Heart left ventricle (tissue), 13 donors: ENCODE results near the gene THBD.

Source experiments
- POLR2A ChIP-seq, 2 donors: fragments of 450-650 bp; IDR thresholded peaks; one replicate each; pipeline ENCODE4 v1.6.1; 2017; ENCODE audit warnings: antibody characterized with exemption in 2 of 2, mild to moderate bottlenecking in 2 of 2, moderate library complexity in 2 of 2
- TF ChIP-seq, protein P1 (sequence below), 12 donors: fragments of 200-600 bp; sonication (generic) in 4 of 12; IDR thresholded peaks; one replicate each; pipeline versions ENCODE4 v1.5.0 to v1.8.0; 2018 to 2022; ENCODE audit warnings: antibody characterized with exemption in 12 of 12, mild to moderate bottlenecking in 5 of 12
- donor health status: ischemic (EF 13 %, LVEDD 7.1; RV severe dilation, severe dysfunction).
- donor health status: DM: no; HTN: yes; CAD: no.
- donor health status: DM: no; HTN: no; CAD: no.
- donor health status: ischemic (EF 25% LVEDD 6.9; RV normal size, moderate dysfunction).
- donor health status: ischemic (EF 25% LVEDD 5.7; RV mildly dilated, moderate dysfunction).
- donor health status: ischemic (EF 35%, LVEDD 5.7; RV mildly dilated, moderate dysfunction).
- donor health status: nonischemic (EF 11% LVEDD 7.7; RV severe dilation, severe dysfunction).
- donor health status: DM: yes; HTN: yes; CAD: no.
- donor health status: PGD.
- donor health status: ischemic (EF 29% LVEDD 5.4; RV normal size, mild dysfunction).
- donor health status: nonischemic (EF 23%, LVEDD 6.1; RV moderate dilation, normal function).

DNA sequence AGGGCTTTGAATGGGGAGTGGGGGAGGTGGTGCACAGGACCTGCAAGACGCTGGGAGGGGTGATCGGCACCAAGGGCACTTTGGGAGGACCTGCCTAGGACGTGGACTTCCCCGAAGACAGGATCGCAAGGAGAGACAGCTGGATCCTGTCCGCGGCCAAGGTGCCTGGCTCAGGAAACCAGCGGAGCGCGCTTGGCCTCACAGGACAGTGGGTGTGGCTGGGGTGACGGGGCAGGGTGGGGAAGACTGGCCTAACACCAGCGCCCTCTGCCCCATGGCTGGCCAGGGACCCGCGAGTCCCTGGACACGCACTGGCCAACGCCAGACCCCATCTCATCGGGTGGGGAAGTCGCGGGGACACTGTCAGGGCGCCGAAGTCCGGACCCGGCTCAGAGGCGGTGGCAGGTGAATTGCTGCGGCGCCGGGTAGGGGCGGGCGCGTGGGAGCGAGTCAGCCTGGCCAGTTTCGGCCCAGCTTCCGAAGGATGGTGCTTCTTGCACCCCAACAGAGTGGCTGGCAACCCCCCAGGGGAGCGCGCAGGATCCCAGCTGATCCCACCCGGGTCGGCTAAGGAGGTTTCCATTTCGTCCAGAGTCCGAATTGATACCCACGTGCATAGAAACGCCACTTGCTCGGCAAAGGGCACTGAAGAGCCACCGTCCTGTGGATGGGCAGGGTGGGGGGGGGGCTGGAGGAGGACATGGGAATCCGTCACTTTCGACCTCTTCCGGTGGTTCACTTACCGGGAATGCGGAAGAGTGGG lies 785 bp upstream of the THBD start:
- TF ChIP-seq, protein P1, sequence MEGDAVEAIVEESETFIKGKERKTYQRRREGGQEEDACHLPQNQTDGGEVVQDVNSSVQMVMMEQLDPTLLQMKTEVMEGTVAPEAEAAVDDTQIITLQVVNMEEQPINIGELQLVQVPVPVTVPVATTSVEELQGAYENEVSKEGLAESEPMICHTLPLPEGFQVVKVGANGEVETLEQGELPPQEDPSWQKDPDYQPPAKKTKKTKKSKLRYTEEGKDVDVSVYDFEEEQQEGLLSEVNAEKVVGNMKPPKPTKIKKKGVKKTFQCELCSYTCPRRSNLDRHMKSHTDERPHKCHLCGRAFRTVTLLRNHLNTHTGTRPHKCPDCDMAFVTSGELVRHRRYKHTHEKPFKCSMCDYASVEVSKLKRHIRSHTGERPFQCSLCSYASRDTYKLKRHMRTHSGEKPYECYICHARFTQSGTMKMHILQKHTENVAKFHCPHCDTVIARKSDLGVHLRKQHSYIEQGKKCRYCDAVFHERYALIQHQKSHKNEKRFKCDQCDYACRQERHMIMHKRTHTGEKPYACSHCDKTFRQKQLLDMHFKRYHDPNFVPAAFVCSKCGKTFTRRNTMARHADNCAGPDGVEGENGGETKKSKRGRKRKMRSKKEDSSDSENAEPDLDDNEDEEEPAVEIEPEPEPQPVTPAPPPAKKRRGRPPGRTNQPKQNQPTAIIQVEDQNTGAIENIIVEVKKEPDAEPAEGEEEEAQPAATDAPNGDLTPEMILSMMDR (IDR thresholded peaks at IDR 0.05): no peak
- TF ChIP-seq POLR2A (IDR thresholded peaks at IDR 0.05): no peak
